ENCODE measurements around the gene ANO4.

DNA sequence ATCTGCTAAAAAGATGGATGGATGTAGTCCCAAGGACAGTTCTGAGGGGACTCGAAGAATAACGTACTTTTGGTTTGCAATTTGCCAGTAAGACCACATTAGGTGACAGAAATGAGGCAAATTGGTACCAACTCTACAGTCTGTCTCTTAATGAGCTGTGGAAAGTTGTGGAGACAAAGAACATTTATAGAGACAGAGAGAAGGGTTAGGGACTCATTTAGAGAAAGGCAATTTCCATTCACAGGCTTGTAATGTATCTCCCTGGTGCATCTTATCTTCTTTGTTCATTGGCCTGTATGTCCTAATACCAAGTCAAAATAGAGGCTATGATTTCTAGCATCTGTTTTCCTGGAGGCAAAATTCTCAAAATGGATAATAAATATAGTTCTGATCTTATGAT is 177.5 kb downstream of the ANO4 start:
- no peak for TF ChIP-seq POLR2A (IDR thresholded peaks at IDR 0.05)
- TF ChIP-seq, protein P1, sequence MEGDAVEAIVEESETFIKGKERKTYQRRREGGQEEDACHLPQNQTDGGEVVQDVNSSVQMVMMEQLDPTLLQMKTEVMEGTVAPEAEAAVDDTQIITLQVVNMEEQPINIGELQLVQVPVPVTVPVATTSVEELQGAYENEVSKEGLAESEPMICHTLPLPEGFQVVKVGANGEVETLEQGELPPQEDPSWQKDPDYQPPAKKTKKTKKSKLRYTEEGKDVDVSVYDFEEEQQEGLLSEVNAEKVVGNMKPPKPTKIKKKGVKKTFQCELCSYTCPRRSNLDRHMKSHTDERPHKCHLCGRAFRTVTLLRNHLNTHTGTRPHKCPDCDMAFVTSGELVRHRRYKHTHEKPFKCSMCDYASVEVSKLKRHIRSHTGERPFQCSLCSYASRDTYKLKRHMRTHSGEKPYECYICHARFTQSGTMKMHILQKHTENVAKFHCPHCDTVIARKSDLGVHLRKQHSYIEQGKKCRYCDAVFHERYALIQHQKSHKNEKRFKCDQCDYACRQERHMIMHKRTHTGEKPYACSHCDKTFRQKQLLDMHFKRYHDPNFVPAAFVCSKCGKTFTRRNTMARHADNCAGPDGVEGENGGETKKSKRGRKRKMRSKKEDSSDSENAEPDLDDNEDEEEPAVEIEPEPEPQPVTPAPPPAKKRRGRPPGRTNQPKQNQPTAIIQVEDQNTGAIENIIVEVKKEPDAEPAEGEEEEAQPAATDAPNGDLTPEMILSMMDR (IDR thresholded peaks at IDR 0.05): no peak

Measured in lower leg skin (tissue), 3 donors.